ENCODE results near the gene UNC5A. TPM values are rescaled to one million over a fixed set of nuclear protein-coding genes. Genes with fewer than 3 reads are reported as not detected.
A peak's percentile ranks its signal among the peaks of the same experiment; 100 is the strongest.

UNC5A gene
- total and polyA plus RNA-seq, 8 donors, result 0.09 to 3.6 (median 0.32) TPM

DNA sequence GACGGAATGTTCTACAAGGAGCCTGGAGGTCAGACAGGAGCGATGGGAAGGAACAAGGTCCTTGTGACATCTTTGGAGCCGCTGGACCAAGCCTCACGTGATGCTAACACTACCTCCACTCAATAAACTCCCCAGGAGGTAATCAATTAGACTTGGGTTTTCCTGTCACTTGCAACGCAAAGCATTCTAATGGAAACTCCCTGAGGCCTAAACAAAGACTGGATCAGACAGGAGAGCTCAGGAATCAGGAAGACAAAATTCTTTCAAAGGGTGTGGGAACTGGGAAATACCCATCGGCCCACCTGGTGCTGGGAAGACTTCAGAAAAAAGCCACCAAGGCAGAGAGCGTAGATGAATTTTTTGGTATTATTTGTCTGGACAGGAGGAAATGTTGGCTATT lies 22.3 kb upstream of the UNC5A start:
- H3K4me1 ChIP-seq, result no peaks in the 10 kb centered on the region
- TF ChIP-seq, protein P1, sequence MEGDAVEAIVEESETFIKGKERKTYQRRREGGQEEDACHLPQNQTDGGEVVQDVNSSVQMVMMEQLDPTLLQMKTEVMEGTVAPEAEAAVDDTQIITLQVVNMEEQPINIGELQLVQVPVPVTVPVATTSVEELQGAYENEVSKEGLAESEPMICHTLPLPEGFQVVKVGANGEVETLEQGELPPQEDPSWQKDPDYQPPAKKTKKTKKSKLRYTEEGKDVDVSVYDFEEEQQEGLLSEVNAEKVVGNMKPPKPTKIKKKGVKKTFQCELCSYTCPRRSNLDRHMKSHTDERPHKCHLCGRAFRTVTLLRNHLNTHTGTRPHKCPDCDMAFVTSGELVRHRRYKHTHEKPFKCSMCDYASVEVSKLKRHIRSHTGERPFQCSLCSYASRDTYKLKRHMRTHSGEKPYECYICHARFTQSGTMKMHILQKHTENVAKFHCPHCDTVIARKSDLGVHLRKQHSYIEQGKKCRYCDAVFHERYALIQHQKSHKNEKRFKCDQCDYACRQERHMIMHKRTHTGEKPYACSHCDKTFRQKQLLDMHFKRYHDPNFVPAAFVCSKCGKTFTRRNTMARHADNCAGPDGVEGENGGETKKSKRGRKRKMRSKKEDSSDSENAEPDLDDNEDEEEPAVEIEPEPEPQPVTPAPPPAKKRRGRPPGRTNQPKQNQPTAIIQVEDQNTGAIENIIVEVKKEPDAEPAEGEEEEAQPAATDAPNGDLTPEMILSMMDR (IDR thresholded peaks at IDR 0.05), result no peak
- no peak overlapping the region for H3K27ac ChIP-seq
- intact Hi-C loops (cut with DNase I), result no loop called here
- H3K27me3 ChIP-seq, result peaks cover 0 to 5% (median 0%) of the 10 kb centered on the region in 4 donors
- no peaks in the 10 kb centered on the region for H3K9me3 ChIP-seq
- WGBS, 2 donors, result 37 to 45% methylated on average over 7 of the region's 7 CpGs
- H3K4me3 ChIP-seq, result no peak overlapping the region
- H3K36me3 ChIP-seq, result no peaks in the 10 kb centered on the region
- no peak for DNase-seq
- no peak for FAIRE-seq
- peak in 1 of 4 donors; percentile 58 for ATAC-seq

DNA sequence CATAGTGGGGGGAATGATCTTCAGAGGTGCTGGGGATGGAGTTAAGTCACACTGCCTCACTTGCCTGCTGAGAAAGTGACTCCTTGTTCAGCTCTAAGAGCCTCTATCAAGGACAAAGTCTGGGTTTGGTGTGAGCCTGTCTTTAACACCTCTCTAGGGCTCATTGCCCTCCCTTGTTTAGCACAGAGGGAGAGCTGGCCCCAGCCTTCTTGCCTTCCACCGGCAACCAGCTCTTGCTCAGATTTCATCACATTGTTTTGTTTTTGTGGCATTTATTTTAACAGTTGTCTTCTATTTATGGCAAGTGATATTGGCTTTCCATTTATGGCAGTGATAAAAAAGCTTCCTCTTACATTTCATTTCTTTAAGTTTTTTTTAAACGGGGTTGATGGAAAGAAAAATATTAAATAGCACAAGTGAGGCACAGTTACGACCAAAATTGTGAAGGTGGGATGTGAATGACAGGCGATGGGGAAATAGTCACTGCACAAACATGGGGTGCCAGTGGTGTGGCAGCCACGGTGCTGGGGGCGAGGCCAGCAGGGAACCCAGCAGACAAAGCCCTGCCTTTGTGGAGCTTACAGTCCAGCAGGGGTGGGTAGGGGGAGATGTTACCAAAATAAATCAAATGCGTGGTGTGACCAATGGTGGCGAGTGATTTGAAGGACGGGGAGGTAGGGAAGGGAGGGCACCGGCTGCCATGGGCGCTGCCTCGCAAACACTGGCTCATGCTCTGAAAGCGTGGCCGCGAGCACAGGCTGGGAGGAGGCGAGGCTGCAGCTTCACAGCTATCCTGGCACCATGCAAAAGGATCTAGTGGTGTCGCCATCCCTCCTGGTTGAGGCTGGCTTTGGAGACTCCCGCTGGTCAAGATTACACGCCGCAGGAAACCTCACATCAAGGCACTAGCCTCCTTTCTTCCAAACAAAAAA lies 21.2 kb upstream of the UNC5A start:
- Histone ChIP-seq H3K27ac (no peak overlapping the region), H3K36me3 (no peaks in the 10 kb centered on the region), H3K4me3 (no peak overlapping the region), H3K4me1 (no peaks in the 10 kb centered on the region), H3K9me3 (no peaks in the 10 kb centered on the region), H3K27me3 (peaks cover 0 to 10% (median 2%) of the 10 kb centered on the region in 4 donors)
- TF ChIP-seq, protein P1 (IDR thresholded peaks at IDR 0.05), result no peak
- DNase-seq, result peak in 1 of 6 donors; percentile 21
- 27 to 28% methylated on average over 20 of the region's 20 CpGs for WGBS, 2 donors
- no peak for ATAC-seq
- FAIRE-seq, result no peak
- intact Hi-C loops (cut with DNase I), result no loop called here

DNA sequence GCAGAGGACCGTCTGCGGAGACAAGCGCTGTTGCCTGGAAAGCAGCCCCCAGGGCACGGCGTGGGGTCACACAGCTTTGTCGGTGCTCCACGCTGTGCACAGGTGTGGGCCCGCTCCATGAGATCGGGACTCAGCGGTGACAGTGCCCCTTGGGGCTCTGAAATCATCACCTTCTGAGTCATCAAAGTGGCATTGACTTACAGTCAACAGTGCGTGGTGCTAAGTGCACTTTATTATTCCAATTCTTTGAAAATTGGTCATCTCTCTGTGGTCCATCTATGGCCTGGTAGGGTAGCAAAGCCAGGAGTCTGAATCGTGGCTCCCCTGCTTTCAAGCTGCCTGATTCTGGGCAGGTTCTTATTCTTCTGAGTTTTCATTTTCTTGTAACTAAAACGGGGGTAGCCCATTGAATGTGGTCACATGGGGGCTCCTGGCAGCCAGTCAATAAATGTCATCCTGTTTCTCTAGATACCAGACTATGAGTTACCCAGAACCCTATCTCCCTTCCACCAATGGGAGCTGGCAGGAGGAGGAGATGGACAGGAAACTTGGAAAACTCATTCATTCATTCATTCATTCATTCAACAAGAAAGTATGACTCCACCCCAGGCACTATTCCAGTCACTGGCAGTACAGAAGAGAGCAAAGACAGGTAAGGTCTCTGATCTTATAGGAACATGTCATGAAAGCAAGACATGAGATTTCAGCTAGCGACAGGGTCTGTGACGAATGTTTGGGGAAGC lies 20.3 kb upstream of the UNC5A start:
- WGBS, 2 donors, result 26 to 32% methylated on average over 15 of the region's 15 CpGs
- H3K36me3 ChIP-seq, result no peaks in the 10 kb centered on the region
- H3K27me3 ChIP-seq, result peaks cover 0 to 10% (median 2%) of the 10 kb centered on the region in 4 donors
- H3K4me3 ChIP-seq, result no peak overlapping the region
- TF ChIP-seq, protein P1 (IDR thresholded peaks at IDR 0.05), result no peak
- no peaks in the 10 kb centered on the region for H3K4me1 ChIP-seq
- no peaks in the 10 kb centered on the region for H3K9me3 ChIP-seq
- DNase-seq, result peak in 1 of 6 donors; percentile 34
- no peak for ATAC-seq
- H3K27ac ChIP-seq, result no peak overlapping the region
- FAIRE-seq, result no peak
- intact Hi-C loops (cut with DNase I), result no loop called here

DNA sequence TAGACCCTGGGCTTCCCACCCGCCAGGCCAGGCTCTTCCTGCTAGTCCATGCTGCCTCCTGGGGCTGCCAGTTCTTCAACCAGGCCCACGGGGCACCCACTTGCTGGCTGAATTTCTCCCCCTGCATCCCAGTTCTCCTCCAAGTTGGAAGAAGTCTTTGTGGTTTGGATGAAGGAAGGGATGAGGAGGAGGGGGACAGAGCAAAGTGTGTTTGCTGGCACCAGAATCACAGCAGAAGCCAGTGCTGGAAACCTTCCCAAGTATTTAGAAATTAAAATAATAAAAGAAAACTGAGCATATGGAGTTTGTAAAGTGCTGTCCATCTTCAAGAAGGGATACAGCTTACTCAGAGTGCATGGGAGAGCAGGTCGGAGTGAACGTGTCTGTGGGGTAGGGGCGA lies 19.4 kb upstream of the UNC5A start:
- intact Hi-C loops (cut with DNase I), result no loop called here
- H3K9me3 ChIP-seq, result no peaks in the 10 kb centered on the region
- no peaks in the 10 kb centered on the region for H3K4me1 ChIP-seq
- no peak overlapping the region for H3K27ac ChIP-seq
- no peak overlapping the region for H3K4me3 ChIP-seq
- H3K27me3 ChIP-seq, result peaks cover 0 to 10% (median 2%) of the 10 kb centered on the region in 4 donors
- FAIRE-seq, result no peak
- TF ChIP-seq, protein P1 (IDR thresholded peaks at IDR 0.05), result no peak
- no peak for ATAC-seq
- DNase-seq, result no peak
- H3K36me3 ChIP-seq, result no peaks in the 10 kb centered on the region
- WGBS, 2 donors, result 57 to 69% methylated on average over 5 of the region's 5 CpGs

Measured in pancreas (tissue), 10 donors.